Gastroesophageal sphincter (tissue), 4 donors: ENCODE data around the gene IRAK2. TPM values are rescaled to one million over a fixed set of nuclear protein-coding genes. Genes with fewer than 3 reads are reported as not detected.
"Not testable (repeated sequence)": the region's sequence is repeated elsewhere in the genome, so short reads cannot be mapped to it uniquely, and the experiment has no call there.

Experiments
- ATAC-seq: fragments of 150-250 bp; one replicate; pipeline ENCODE4 v1.9.1; 2016; ENCODE audit warnings: mild to moderate bottlenecking, moderate library complexity
- H3K27ac ChIP-seq, 4 donors: fragments of 200-600 bp; sonication (generic) in 3 of 4; 1 replicate in 3 of 4; 2 replicates in 1 of 4; pipeline ENCODE4 v1.5.1; 2016 to 2019
- H3K27me3 ChIP-seq: fragments of 200-600 bp; sonication (generic); one replicate; pipeline ENCODE4 v1.5.1; 2019
- H3K36me3 ChIP-seq, 2 donors: fragments of 200-600 bp; sonication (generic); one replicate each; pipeline ENCODE4 v1.5.1; 2019; ENCODE audit warnings: control low read depth in 1 of 2
- H3K4me1 ChIP-seq, 3 donors: fragments of 200-600 bp; sonication (generic); 1 replicate in 2 of 3; 2 replicates in 1 of 3; pipeline ENCODE4 v1.5.1; 2016 to 2019; ENCODE audit warnings: control low read depth in 2 of 3
- H3K4me3 ChIP-seq, 2 donors: fragments of 200-600 bp; sonication (generic); one replicate each; pipeline ENCODE4 v1.5.1; 2019; ENCODE audit warnings: mild to moderate bottlenecking in 1 of 2, moderate library complexity in 1 of 2
- H3K9me3 ChIP-seq, 3 donors: fragments of 200-600 bp; sonication (generic); one replicate each; pipeline ENCODE4 v1.5.1; 2017 to 2019; ENCODE audit warnings: control low read depth in 2 of 3
- EP300 ChIP-seq: sonication (generic); formaldehyde crosslinking; IDR thresholded peaks from one replicate; pipeline ENCODE4 v1.6.1; 2017; ENCODE audit warnings: antibody characterized with exemption, mild to moderate bottlenecking
- POLR2A ChIP-seq, 2 donors: fragments of 450-650 bp; IDR thresholded peaks; one replicate each; pipeline ENCODE4 v1.6.1; 2017; ENCODE audit warnings: antibody characterized with exemption in 2 of 2, mild to moderate bottlenecking in 2 of 2, moderate library complexity in 1 of 2
- POLR2AphosphoS5 ChIP-seq: sonication (generic); formaldehyde crosslinking; IDR thresholded peaks from one replicate; pipeline ENCODE4 v1.6.1; 2017; ENCODE audit warnings: antibody characterized with exemption
- WGBS, 2 donors: methylation state at CpG; one replicate each; pipeline ENCODE4 v1.1.5; 2018; ENCODE audit warnings: low coverage in 1 of 2; 5-methylcytosine and 5-hydroxymethylcytosine counted together
- total RNA-seq, 4 donors: library from RNA; depleted of rRNA; stranded (reverse); fragments of >200 nt; gene quantifications; one replicate each; pipeline ENCODE4 v1.1.0, GENCODE V29; 2016
- TF ChIP-seq, protein P1 (sequence below), 4 experiments: fragments of 200-600 bp in 2 of 4; fragments of 450-650 bp in 2 of 4; sonication (generic) in 1 of 4; IDR thresholded peaks; one replicate each; pipeline ENCODE4 v1.5.1; 2017 to 2019; ENCODE audit warnings: antibody characterized with exemption in 4 of 4, mild to moderate bottlenecking in 2 of 4, moderate library complexity in 2 of 4

The IRAK2 gene
- total RNA-seq, 4 donors from 2014 or later = 2.2 to 4.4 (median 3.3) TPM

DNA sequence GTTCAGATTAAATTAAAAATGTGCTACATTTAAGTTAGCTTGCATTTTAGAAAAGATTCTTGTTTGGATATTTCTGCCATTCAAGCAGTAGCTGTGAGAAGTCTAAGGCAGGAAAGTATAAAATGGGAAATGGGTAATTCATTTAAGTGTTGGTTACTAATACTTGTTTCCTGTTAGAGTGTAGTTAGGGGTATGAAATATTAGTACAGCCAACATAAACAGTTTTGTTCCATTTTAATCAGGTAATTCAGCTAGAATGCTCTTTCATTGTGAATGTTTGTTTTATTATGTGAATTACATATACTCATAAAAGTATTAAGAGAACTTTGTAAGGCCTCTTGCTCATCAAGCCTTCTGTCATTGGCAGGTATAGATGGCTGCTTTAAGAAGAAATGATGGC is 103.4 kb downstream of the IRAK2 start:
- H3K27me3 ChIP-seq = no peaks in the 10 kb centered on the region
- H3K36me3 ChIP-seq = peaks cover 0 to 66% of the 10 kb centered on the region in 2 donors
- H3K4me3 ChIP-seq = no peak overlapping the region
- ATAC-seq = no peak
- no peak overlapping the region for H3K27ac ChIP-seq
- H3K9me3 ChIP-seq = no peaks in the 10 kb centered on the region
- H3K4me1 ChIP-seq = peaks cover 0 to 42% (median 3%) of the 10 kb centered on the region in 3 donors
- TF ChIP-seq POLR2A (IDR thresholded peaks at IDR 0.05) (no peak), EP300 (no peak), POLR2AphosphoS5 (no peak)
- TF ChIP-seq, protein P1, sequence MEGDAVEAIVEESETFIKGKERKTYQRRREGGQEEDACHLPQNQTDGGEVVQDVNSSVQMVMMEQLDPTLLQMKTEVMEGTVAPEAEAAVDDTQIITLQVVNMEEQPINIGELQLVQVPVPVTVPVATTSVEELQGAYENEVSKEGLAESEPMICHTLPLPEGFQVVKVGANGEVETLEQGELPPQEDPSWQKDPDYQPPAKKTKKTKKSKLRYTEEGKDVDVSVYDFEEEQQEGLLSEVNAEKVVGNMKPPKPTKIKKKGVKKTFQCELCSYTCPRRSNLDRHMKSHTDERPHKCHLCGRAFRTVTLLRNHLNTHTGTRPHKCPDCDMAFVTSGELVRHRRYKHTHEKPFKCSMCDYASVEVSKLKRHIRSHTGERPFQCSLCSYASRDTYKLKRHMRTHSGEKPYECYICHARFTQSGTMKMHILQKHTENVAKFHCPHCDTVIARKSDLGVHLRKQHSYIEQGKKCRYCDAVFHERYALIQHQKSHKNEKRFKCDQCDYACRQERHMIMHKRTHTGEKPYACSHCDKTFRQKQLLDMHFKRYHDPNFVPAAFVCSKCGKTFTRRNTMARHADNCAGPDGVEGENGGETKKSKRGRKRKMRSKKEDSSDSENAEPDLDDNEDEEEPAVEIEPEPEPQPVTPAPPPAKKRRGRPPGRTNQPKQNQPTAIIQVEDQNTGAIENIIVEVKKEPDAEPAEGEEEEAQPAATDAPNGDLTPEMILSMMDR (IDR thresholded peaks at IDR 0.05) = no peak

DNA sequence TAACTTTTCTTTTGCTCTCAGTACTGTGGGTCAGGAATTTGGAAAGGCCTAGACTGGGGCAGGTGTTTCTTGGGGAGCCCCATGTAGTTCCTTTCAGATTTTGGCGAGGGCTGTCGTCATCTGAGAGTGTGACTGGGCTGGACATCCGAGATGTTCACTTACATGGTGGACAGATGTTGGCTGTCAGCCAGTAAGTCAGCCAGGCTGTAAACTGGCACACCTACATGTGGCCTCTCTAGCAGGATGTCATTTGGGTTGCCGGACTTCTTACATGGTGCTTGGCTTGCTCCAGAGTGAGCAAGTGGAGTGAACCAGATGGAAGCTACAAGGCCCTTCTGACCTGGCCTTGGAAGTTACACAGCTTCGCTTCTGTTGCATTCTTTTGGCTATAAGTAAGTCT is 104.2 kb downstream of the IRAK2 start:
- no peak overlapping the region for H3K4me3 ChIP-seq

DNA sequence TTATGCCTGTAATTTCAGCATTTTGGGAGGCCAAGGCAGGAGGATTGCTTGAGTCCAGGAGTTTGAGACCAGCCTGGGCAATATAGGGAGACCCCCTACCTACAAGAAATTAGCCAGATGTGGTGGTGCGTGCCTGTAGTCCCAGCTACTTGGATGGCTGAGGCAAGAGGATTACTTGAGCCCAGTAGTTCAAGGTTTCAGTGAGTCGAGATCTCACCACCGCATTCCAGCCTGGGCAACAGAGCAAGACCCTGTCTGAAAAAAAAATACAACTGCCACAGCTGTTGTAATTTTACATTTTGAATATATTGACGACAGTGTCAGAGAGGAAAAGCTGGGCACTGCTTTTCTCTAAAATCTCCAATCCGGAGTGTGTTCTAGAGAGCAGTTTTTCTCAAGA is 104.7 kb downstream of the IRAK2 start:
- Histone ChIP-seq H3K27ac (no peak overlapping the region), H3K4me1 (peaks cover 0 to 44% (median 16%) of the 10 kb centered on the region in 3 donors), H3K9me3 (no peaks in the 10 kb centered on the region), H3K36me3 (peaks cover 0 to 64% of the 10 kb centered on the region in 2 donors), H3K27me3 (no peaks in the 10 kb centered on the region), H3K4me3 (no peak overlapping the region)
- no peak for ATAC-seq
- TF ChIP-seq POLR2A (IDR thresholded peaks at IDR 0.05) (no peak), EP300 (no peak), POLR2AphosphoS5 (no peak)
- TF ChIP-seq, protein P1 (IDR thresholded peaks at IDR 0.05) = no peak
- WGBS, 2 donors = 96 to 100% methylated on average over 3 to 4 of the region's 5 CpGs

More for the DNA sequence above, 104.2 kb downstream of the IRAK2 start:
- TF ChIP-seq EP300 (no peak), POLR2A (IDR thresholded peaks at IDR 0.05) (no peak), POLR2AphosphoS5 (no peak)
- TF ChIP-seq, protein P1 (IDR thresholded peaks at IDR 0.05) = no peak
- Histone ChIP-seq H3K36me3 (peaks cover 0 to 66% of the 10 kb centered on the region in 2 donors), H3K27ac (no peak overlapping the region), H3K9me3 (no peaks in the 10 kb centered on the region), H3K4me1 (peaks cover 0 to 42% (median 10%) of the 10 kb centered on the region in 3 donors), H3K27me3 (no peaks in the 10 kb centered on the region)
- no peak for ATAC-seq
- WGBS, 2 donors = 73% methylated on average over 2 of the region's 5 CpGs; no CpG with 5 or more reads in 1 of the 2 donors

DNA sequence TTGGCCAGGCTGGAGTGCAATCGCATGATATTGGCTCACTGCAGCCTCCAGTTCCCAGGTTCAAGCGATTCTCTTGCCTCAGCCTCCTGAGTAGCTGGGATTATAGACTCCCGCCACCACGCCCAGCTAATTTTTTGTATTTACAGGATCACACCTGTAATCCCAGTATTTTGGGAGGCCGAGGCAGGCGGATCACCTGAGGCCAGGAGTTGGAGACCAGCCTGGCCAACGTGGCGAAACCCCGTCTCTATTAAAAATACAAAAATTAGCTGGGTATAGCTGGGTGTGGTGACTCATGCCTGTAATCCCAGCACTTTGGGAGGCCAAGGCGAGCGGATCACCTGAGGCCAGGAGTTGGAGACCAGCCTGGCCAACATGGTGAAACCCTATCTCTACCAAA is 107.8 kb downstream of the IRAK2 start:
- ATAC-seq, H3K4me3 ChIP-seq, H3K27me3 ChIP-seq, H3K27ac ChIP-seq, H3K9me3 ChIP-seq: not testable (repeated sequence)
- H3K36me3 ChIP-seq = peaks cover 0 to 72% of the 10 kb centered on the region in 2 donors
- 91 to 100% methylated on average over 2 to 7 of the region's 11 CpGs for WGBS, 2 donors
- H3K4me1 ChIP-seq = peaks cover 0 to 33% (median 17%) of the 10 kb centered on the region in 3 donors

DNA sequence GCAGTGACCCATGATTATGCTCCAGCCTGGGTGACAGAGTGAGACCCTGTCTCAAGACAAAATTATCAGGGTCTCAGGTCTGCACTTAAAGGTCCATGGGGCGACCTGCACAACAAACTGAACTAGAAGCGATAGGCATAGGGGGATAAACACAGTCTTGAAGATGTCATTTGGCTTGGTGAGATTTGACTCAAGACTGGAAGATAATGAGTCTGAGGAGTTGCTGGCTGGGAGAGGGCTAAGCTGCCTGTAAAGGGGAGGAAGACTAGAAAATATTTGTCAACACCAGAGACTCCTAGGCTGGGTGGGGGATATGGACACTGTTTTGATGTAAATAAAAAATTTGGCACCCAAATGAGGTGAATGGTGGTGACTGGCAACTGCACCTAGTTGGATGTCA is 108.3 kb downstream of the IRAK2 start:
- H3K36me3 ChIP-seq = peaks cover 0 to 77% of the 10 kb centered on the region in 2 donors

More for the DNA sequence above, 108.3 kb downstream of the IRAK2 start:
- TF ChIP-seq, protein P1 (IDR thresholded peaks at IDR 0.05) = no peak
- TF ChIP-seq EP300 = no peak
- 83 to 100% methylated on average over 2 of the region's 2 CpGs for WGBS, 2 donors
- H3K27ac ChIP-seq = no peak overlapping the region
- no peak overlapping the region for H3K4me3 ChIP-seq
- H3K9me3 ChIP-seq = no peaks in the 10 kb centered on the region
- no peak for ATAC-seq
- no peaks in the 10 kb centered on the region for H3K27me3 ChIP-seq
- peaks cover 0 to 28% (median 17%) of the 10 kb centered on the region in 3 donors for H3K4me1 ChIP-seq
